ENCODE measurements around the gene C4orf50.

C4orf50 gene

GRCh38 chr4:6030679-6031078 is 12.4 kb upstream of the C4orf50 start:
- TF ChIP-seq CTCF (IDR thresholded peaks at IDR 0.05; ENCODE audit: control insufficient read depth, insufficient read depth, low read depth, low read length, missing control alignments), result no peak
- no peak for DNase-seq (ENCODE audit: low read depth)
- H3K4me3 ChIP-seq (ENCODE audit: control insufficient read depth, low read depth, low read length), result no peak overlapping the region

GRCh38 chr4:6029254-6029653 is 11.0 kb upstream of the C4orf50 start:
- H3K4me3 ChIP-seq (ENCODE audit: control insufficient read depth, low read depth, low read length), result no peak overlapping the region
- no peak for DNase-seq (ENCODE audit: low read depth)
- no peak for TF ChIP-seq CTCF (IDR thresholded peaks at IDR 0.05; ENCODE audit: control insufficient read depth, insufficient read depth, low read depth, low read length, missing control alignments)

- H3K4me3 ChIP-seq (ENCODE audit: control insufficient read depth, low read depth, low read length), result no peak overlapping the region
- TF ChIP-seq CTCF (IDR thresholded peaks at IDR 0.05; ENCODE audit: control insufficient read depth, insufficient read depth, low read depth, low read length, missing control alignments), result no peak
- DNase-seq (ENCODE audit: low read depth), result no peak
Observed at GRCh38 chr4:6028168-6028567, 9.9 kb upstream of the C4orf50 start.

GRCh38 chr4:6027392-6027791 is 9.2 kb upstream of the C4orf50 start:
- no peak overlapping the region for H3K4me3 ChIP-seq (ENCODE audit: control insufficient read depth, low read depth, low read length)
- DNase-seq (ENCODE audit: low read depth), result no peak
- no peak for TF ChIP-seq CTCF (IDR thresholded peaks at IDR 0.05; ENCODE audit: control insufficient read depth, insufficient read depth, low read depth, low read length, missing control alignments)

- no peak for DNase-seq (ENCODE audit: low read depth)
- TF ChIP-seq CTCF (IDR thresholded peaks at IDR 0.05; ENCODE audit: control insufficient read depth, insufficient read depth, low read depth, low read length, missing control alignments), result no peak
Observed at GRCh38 chr4:6024313-6024960, 6.2 kb upstream of the C4orf50 start.

GRCh38 chr4:6023731-6024130 is 5.5 kb upstream of the C4orf50 start:
- DNase-seq (ENCODE audit: low read depth), result no peak
- TF ChIP-seq CTCF (IDR thresholded peaks at IDR 0.05; ENCODE audit: control insufficient read depth, insufficient read depth, low read depth, low read length, missing control alignments), result no peak
- H3K4me3 ChIP-seq (ENCODE audit: control insufficient read depth, low read depth, low read length), result no peak overlapping the region

More at GRCh38 chr4:6024313-6024960, 6.2 kb upstream of the C4orf50 start:
- no peak overlapping the region for H3K4me3 ChIP-seq (ENCODE audit: control insufficient read depth, low read depth, low read length)

Measured in AG09309 (cell line).